Stimulated activated CD4-positive, alpha-beta T cell treated with anti-CD3 and anti-CD28 coated beads, Interleukin-1b, Interleukin-23, amount 100 ng/mL, for 24 hours (primary cell): ENCODE measurements around the gene COPE.

Experiments used
- DNase-seq, 4 experiments: peaks; one replicate each; pipeline ENCODE4 v3.0.0-alpha.2; 2020; ENCODE audit warnings: low read depth in 4 of 4, low spot score in 1 of 4

Gene COPE

GRCh38 chr19:18853755-18854427 is 65.3 kb downstream of the COPE start:
- no peak for DNase-seq

- no peak for DNase-seq
Measured at GRCh38 chr19:18852648-18853047, 66.5 kb downstream of the COPE start.

- no peak for DNase-seq
Measured at GRCh38 chr19:18851673-18852325, 67.4 kb downstream of the COPE start.

- DNase-seq, result no peak
Measured at GRCh38 chr19:18850471-18851375, 68.5 kb downstream of the COPE start.

GRCh38 chr19:18849838-18850400 is 69.3 kb downstream of the COPE start:
- DNase-seq, result no peak
